Right atrium auricular region (tissue), 2 donors: ENCODE results near the gene AWAT2. TPM values are rescaled to one million over a fixed set of nuclear protein-coding genes. Genes with fewer than 3 reads are reported as not detected.
A peak's percentile ranks its signal among the peaks of the same experiment; 100 is the strongest.

Source experiments
- DNase-seq: peaks from one replicate; pipeline ENCODE4 v3.0.0-alpha.2; 2019; ENCODE audit warnings: low spot score
- H3K27ac ChIP-seq, 2 donors: fragments of 200-600 bp; sonication (generic); 1 replicate in 1 of 2; 2 replicates in 1 of 2; pipeline ENCODE4 v1.5.1; 2016 to 2019
- H3K27me3 ChIP-seq, 2 donors: fragments of 200-600 bp; sonication (generic); one replicate each; pipeline versions ENCODE4 v1.5.1 to v1.6.0; 2017 to 2019
- H3K36me3 ChIP-seq: fragments of 200-600 bp; sonication (generic); one replicate; pipeline ENCODE4 v1.5.1; 2016
- H3K4me1 ChIP-seq, 2 donors: fragments of 200-600 bp; sonication (generic); one replicate each; pipeline versions ENCODE4 v1.5.1 to v1.6.0; 2017 to 2019
- H3K4me3 ChIP-seq, 2 donors: fragments of 200-600 bp; sonication (generic); 1 replicate in 1 of 2; 2 replicates in 1 of 2; pipeline ENCODE4 v1.5.1; 2017 to 2019; ENCODE audit warnings: mild to moderate bottlenecking in 1 of 2, moderate library complexity in 1 of 2
- H3K9me3 ChIP-seq, 2 donors: fragments of 200-600 bp; sonication (generic); one replicate each; pipeline ENCODE4 v1.5.1; 2019
- total RNA-seq, 2 donors: library from RNA; depleted of rRNA; stranded (reverse); fragments of >200 nt; gene quantifications; one replicate each; pipeline ENCODE4 v1.1.0, GENCODE V29; 2016
- TF ChIP-seq, protein P1 (sequence below), 2 donors: fragments of 200-600 bp; sonication (generic); IDR thresholded peaks; one replicate each; pipeline ENCODE4 v1.5.1; 2019; ENCODE audit warnings: antibody characterized with exemption in 2 of 2

Gene AWAT2
- total RNA-seq, 2 donors from 2014 or later, result not detected

- TF ChIP-seq, protein P1, sequence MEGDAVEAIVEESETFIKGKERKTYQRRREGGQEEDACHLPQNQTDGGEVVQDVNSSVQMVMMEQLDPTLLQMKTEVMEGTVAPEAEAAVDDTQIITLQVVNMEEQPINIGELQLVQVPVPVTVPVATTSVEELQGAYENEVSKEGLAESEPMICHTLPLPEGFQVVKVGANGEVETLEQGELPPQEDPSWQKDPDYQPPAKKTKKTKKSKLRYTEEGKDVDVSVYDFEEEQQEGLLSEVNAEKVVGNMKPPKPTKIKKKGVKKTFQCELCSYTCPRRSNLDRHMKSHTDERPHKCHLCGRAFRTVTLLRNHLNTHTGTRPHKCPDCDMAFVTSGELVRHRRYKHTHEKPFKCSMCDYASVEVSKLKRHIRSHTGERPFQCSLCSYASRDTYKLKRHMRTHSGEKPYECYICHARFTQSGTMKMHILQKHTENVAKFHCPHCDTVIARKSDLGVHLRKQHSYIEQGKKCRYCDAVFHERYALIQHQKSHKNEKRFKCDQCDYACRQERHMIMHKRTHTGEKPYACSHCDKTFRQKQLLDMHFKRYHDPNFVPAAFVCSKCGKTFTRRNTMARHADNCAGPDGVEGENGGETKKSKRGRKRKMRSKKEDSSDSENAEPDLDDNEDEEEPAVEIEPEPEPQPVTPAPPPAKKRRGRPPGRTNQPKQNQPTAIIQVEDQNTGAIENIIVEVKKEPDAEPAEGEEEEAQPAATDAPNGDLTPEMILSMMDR (IDR thresholded peaks at IDR 0.05), result no peak
- Histone ChIP-seq H3K4me1 (no peaks in the 10 kb centered on the region), H3K9me3 (no peaks in the 10 kb centered on the region), H3K27ac (no peak overlapping the region), H3K4me3 (no peak overlapping the region), H3K27me3 (no peaks in the 10 kb centered on the region), H3K36me3 (no peaks in the 10 kb centered on the region)
- DNase-seq, result no peak
Observed at GRCh38 chrX:70032792-70033191, 16.9 kb downstream of the AWAT2 start.

DNA sequence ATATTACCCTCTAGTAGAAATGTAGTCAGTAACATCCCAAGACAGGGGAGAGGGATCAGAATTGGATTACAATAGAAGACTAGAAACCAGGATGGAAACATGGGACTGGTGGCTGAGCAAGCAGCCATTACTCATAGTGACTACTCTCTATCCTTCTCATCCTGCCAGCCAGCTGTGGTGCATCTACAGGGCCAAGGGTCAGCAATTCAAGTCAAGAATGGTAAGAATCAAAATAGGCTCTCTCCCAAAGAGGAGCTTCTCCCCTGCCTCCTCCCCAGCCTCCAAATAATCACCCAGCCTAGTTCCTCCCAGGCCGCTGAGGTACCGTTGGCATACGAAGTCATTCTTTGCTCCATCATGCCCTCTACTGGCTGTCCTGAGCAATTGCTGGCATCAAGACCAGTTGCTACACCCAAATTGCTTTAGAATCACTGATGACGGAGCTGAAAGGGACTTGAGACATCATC is 19.4 kb downstream of the AWAT2 start:
- DNase-seq, result no peak
- no peaks in the 10 kb centered on the region for H3K9me3 ChIP-seq

GRCh38 chrX:70029863-70030262 is 19.9 kb downstream of the AWAT2 start:
- H3K36me3 ChIP-seq, result no peaks in the 10 kb centered on the region
- TF ChIP-seq, protein P1 (IDR thresholded peaks at IDR 0.05), result no peak
- DNase-seq, result no peak
- no peaks in the 10 kb centered on the region for H3K9me3 ChIP-seq
- H3K4me3 ChIP-seq, result no peak overlapping the region
- no peak overlapping the region for H3K27ac ChIP-seq
- H3K27me3 ChIP-seq, result no peaks in the 10 kb centered on the region
- H3K4me1 ChIP-seq, result peaks cover 0 to 14% of the 10 kb centered on the region in 2 donors

More for the DNA sequence above, 19.4 kb downstream of the AWAT2 start:
- TF ChIP-seq, protein P1 (IDR thresholded peaks at IDR 0.05), result peak; percentile 72 to 79
- Histone ChIP-seq H3K4me3 (no peak overlapping the region), H3K4me1 (peaks cover 0 to 9% of the 10 kb centered on the region in 2 donors), H3K36me3 (no peaks in the 10 kb centered on the region), H3K27me3 (no peaks in the 10 kb centered on the region), H3K27ac (no peak overlapping the region)

GRCh38 chrX:70026851-70027200 is 22.9 kb downstream of the AWAT2 start:
- no peaks in the 10 kb centered on the region for H3K27me3 ChIP-seq
- H3K9me3 ChIP-seq, result no peaks in the 10 kb centered on the region
- no peak for DNase-seq
- no peak overlapping the region for H3K4me3 ChIP-seq
- TF ChIP-seq, protein P1 (IDR thresholded peaks at IDR 0.05), result no peak
- peaks cover 0 to 16% of the 10 kb centered on the region in 2 donors for H3K4me1 ChIP-seq
- no peak overlapping the region for H3K27ac ChIP-seq
- no peaks in the 10 kb centered on the region for H3K36me3 ChIP-seq

DNA sequence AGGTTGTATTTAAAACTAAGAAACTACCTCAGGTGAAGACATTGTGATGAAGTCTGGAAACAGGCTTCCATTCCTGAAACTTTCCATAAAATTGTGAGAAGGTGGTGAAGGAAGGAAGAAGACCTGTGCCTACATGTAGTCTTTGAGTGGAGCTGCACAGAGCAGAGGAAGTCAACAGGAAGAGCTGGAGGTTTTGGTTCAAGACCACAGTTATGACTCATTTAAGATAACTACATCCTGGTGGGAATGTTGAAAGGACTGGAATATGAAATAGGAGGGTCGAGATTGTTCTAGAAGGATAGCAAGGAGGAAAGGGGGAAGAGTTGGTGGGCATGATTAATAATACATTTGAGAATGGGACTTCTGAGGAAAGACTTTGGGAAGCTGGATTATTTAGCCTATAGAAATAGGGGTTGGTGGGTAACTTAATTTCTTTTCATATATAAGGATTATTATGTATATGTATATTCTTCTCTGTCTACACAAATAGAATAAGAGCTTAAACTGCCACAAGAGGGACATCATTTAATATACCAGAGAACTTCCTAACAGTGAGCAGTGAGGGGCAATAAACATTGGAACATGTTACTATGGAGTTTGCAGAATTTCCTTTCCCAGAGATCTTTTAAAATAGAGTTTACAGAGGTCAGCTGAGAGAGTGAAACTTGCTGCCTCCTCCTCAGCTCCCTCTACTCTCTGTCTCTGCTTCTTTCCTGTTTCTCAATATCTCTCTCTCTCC is 23.5 kb downstream of the AWAT2 start:
- Histone ChIP-seq H3K4me3 (no peak overlapping the region), H3K27me3 (no peaks in the 10 kb centered on the region), H3K36me3 (no peaks in the 10 kb centered on the region), H3K4me1 (peaks cover 0 to 16% of the 10 kb centered on the region in 2 donors), H3K9me3 (no peaks in the 10 kb centered on the region), H3K27ac (no peak overlapping the region)
- TF ChIP-seq, protein P1 (IDR thresholded peaks at IDR 0.05), result no peak
- DNase-seq, result no peak

DNA sequence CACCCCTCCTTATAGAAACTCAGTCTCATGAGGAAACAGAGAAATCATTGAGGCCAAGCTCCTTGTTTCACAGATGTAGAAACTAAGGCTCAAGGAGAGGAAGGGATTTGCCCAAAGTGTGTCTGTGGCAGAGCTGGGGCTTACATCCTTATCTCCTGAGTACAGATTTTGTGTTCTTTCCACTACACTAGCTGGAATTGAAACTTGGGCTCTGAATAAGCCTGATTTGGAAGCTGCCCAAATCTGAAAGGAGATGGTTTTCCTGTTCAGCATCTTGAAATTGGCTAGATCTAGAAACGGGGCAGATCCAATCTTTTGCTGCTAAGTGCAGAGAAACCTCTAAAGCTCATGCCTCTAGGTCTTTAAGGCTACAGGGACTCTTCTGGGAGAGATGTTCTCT is 24.3 kb downstream of the AWAT2 start:
- TF ChIP-seq, protein P1 (IDR thresholded peaks at IDR 0.05), result no peak
- no peak for DNase-seq
- Histone ChIP-seq H3K4me1 (peaks cover 0 to 16% of the 10 kb centered on the region in 2 donors), H3K27ac (no peak overlapping the region), H3K27me3 (no peaks in the 10 kb centered on the region), H3K9me3 (no peaks in the 10 kb centered on the region), H3K4me3 (no peak overlapping the region), H3K36me3 (no peaks in the 10 kb centered on the region)
